HG03520 (cell line): ENCODE measurements around the gene DEPDC1.
"Not testable (repeated sequence)": the region's sequence is repeated elsewhere in the genome, so short reads cannot be mapped to it uniquely, and the experiment has no call there.

Source experiments
- ATAC-seq: cut with Tn5 transposase; IDR thresholded peaks from one replicate; pipeline ENCODE4 v1.9.1; 2021; ENCODE audit warnings: mild to moderate bottlenecking, moderate library complexity; ENCODE audit not compliant: unreplicated experiment

Gene DEPDC1

DNA sequence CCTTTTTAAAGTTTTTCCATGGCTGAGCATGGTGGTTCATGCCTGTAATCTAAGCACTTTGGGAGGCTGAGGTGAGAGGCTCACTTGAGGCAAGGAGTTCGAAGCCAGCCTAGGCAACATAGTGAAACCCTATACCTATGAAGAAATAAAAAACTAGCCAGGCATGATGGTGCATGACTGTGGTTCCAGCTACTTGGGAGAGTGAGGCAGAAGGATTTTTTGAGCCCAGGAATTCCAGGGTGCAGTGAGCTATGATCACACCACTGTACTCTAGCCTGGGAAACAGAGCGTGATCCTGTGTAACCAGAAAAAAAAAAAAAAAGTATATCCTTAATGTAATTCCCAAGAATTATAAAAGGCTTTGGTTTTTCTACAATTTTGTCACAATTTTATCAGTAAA, 17.4 kb downstream of the DEPDC1 start:
- no peak for ATAC-seq

DNA sequence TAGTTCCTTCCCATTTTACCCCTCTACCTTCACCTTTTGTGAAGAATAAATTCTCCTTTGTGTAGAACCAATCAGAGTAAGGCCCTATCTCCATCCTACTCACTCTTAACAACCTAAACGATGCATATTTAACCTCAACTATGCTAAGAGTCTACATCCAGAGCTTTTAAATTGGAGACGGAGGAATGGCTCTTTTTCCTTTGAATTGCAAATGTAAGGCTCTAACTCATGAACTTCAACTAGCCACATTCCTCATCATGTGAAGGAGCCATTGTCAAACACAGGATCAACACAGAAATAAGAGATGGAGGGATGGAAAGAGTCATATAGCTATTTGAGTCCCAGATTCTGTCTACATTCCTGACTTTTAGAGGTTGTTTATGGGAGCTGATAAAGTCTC, 18.2 kb downstream of the DEPDC1 start:
- no peak for ATAC-seq

DNA sequence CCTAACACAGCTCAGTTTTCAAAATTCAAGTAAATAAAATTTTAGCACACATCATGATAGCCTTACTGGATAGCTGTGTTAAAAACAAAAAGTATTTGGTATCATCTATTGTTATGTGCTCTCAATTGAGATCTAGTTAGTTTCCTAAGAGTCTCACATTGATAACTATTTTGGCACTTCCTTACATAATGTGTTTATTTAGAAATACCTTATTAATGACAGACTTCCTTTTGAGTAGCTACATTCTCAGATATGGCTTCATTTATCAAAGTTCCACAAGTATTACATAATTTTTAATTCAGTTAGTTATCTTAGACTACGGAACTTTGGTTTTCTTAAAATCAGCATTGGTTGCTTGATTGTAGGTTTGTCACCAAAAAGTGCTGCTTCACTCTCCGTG, 20.3 kb downstream of the DEPDC1 start:
- ATAC-seq, result not testable (repeated sequence)

DNA sequence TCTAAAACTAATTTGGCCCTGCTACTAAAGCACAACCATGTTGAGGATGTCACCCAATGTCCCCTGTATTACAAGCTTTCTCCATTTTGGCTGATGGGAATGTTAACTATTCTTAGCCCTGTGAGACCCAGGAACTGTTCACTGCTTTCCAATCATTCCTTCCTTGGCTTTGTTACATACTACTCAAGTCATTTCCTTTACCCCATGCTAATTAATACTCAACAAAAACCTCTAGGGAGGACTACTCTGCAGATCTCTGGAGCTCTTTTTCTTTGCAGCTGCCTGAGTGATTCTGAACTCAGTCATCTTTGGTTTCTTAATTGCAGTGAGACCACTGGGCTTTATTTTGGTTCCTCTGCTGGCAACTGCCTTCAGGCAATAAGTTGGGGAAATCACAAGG, 23.8 kb downstream of the DEPDC1 start:
- no peak for ATAC-seq

- ATAC-seq, result no peak
Observed at GRCh38 chr1:68470388-68470970, 26.4 kb downstream of the DEPDC1 start.

DNA sequence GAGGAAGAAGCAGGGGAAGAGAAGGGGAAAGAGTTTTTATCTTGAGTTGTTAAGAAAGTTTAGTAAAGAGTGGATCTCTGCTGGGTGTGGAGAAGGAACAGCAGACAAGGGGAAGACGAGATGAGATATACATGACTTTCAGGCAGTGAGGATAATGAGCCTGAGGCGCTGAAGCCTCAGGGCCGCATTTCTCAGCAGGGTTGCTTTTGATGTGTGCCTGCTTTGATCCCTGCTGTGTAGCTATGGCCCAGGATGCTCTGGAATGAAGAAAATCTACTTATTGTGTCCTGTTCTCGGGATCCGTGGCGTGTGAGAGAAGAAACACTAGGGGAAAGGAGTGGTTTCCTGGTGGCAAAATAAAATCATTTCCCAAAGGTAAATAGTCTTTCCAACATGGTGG, 32.0 kb downstream of the DEPDC1 start:
- no peak for ATAC-seq

GRCh38 chr1:68460935-68461334, 35.9 kb downstream of the DEPDC1 start:
- ATAC-seq, result no peak

- ATAC-seq, result no peak
Observed at GRCh38 chr1:68459796-68460195, 37.1 kb downstream of the DEPDC1 start.

DNA sequence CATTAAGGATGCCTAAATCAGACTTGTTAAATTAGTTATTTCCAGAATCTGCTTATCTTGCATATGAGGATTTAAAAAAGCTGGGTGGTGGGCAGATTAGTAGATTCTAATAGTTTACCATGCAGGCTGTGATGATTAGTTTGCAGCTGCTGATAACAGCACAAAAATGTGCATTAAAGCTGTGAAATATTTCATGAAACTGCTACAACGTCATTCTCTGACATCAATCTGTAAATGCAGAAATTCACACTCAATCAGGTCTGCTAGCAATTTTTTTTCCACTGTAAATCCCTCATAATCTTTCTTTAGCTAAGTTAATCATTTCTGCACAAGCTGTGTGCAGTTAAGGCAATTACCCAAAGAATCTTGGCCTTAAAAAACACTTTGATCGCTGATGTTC, 37.8 kb downstream of the DEPDC1 start:
- ATAC-seq, result no peak

DNA sequence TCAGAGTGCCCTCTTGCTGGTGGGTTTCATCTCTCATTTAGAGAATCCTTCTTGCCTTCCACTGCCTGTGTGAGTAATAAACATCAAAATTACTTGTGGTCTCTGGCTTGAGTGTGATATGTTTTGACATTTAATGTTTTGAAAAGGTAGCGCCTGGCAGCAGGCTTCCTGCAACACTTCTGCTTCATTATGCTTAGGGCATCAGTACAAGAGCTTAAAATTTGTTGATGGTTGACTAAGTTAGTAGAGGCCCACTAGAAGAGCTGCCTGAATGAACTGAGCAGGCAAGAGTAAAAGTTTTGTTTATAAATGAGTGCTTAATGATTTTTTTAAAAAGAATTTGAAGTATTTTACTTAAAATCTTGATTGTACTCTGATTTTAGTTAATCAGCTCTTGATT, 40.7 kb downstream of the DEPDC1 start:
- no peak for ATAC-seq

GRCh38 chr1:68454534-68454933, 42.3 kb downstream of the DEPDC1 start:
- ATAC-seq, result peak; percentile 78

GRCh38 chr1:68453060-68453670, 43.7 kb downstream of the DEPDC1 start:
- ATAC-seq, result no peak

DNA sequence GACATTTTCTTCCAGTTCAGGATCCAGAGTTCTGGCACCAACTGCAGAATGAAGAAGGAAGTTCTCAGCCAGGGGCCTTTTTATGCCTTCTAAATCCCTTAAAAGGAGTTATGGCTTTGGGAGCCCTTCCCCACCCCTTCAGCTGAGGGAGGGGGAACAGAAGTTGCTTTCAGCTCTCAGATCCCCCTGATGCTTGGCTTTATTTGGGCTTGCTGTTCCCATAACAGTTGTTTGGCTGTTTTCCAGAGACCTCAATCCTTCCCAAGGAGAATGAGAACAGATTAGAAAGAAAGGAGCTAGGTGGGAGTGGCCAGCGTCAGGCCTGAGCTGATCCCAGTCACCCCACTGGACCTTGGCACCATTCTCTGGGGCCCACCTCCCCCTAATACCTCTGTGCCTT, 47.0 kb downstream of the DEPDC1 start, which contains the start of gene RPE65:
Gene RPE65, minus strand, starts transcription at position 54 of the 400 bp plus-strand sequence. Its CDS starts 49 bp downstream, at position 5.
- no peak for ATAC-seq

DNA sequence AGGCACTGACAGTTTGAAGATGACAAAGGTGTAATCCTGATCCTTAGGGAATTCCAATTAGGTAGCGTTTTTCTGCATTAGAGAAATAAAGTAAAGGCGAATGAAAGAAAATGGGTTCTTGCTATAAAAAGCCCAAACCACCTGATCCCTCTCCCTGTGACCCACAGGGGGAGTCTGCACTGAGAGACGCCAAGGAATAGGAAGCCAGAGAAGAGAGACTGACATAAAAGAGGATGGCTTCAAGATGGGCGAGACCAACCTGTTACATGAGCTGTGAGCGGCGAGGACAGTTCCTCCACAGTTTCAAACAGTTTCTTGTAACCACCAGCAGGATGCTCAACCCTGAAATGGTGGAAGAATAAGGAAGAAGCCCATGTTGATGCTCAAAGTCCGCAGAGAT, 48.5 kb downstream of the DEPDC1 start:
- ATAC-seq, result no peak

DNA sequence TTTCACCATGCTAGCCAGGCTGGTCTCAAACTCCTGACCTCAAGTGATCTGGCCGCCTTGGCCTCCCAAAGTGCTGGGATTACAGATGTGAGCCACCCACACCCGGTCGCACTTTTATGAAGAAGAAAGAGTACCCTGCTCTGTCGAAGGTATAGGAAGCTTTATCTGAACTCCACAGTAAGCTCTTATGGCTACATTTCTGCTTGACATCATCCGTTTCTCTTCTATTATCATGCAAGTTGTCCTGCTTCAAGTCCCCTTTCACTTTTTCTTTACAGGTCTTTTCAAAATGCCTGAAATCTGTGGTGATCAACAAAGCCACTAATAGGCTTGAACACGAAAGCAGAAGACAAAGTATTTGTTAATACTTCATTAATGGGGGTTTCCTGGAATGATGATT, 51.2 kb downstream of the DEPDC1 start:
- ATAC-seq, result no peak

DNA sequence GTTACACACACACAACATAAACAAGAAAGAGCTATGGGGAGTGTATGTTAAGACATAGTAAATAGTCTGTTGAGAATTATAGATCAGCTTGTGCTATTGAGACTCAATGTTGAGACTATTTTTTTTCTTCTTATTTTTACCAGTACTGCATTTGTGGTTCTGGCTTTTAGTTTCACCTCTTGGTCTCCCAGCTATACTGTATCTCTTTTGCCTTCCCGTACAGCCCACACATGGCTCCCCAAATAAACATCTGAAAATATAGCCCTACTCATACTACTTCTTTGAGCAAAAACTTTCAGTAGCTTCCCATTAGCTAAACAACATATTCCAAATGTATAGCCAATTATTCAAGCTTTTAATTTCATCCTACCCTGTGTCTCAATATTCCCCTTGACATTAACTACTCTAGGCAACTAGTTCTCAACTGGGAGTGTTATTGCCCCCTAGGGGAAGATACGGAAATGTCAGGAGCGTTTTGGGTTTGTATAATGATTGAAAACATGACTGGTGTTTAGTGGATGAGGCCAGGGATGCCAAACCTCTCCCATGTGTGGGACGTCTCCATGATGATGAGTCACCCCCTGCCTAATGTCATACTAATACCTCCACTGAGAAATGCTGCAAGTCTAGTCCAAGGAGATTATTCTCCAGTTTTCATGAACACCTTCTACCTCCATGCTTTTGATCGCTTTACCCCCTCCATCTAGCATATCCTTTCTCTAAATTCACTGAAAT, 53.9 kb downstream of the DEPDC1 start:
- peak; percentile 87 for ATAC-seq

DNA sequence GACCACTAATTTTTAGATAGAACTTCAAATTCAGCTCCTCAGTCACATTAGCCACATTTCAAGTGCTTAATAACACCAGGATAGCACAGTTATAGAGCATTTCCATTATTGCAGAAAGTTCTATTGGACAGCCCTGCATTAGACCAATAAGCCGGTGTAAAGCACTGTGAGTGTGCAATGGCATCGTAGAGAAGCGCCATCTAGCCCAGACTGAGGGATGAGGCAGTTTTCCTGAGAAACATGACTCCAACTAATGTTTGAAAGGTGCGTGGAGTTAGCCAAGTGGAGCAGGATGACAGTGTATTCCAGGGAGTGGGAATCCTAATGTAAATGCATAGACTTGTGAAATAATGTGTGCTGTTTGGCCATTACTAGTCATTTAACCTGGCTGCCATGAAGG, 54.9 kb downstream of the DEPDC1 start:
- ATAC-seq, result no peak

GRCh38 chr1:68438310-68438709, 58.6 kb downstream of the DEPDC1 start:
- no peak for ATAC-seq

DNA sequence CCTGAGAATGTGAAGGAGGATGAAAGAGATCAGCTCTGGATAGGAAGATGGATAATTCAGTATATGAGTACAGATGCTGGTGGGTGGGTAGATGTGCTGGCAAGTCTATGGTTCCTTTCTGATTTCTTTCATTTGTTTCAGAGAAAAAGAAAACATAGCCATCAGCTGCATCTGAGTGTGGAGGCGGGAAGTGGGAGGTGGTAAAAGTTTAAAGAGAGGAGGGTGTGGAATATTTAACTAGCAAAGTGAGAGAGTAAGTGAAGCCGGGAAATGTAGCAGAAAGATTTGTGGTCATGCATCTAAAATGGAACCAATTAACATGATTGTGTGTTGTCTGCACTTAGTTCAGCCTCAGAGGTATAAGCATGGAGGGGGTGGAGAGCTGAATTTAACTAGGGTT, 63.5 kb downstream of the DEPDC1 start:
- ATAC-seq, result no peak

DNA sequence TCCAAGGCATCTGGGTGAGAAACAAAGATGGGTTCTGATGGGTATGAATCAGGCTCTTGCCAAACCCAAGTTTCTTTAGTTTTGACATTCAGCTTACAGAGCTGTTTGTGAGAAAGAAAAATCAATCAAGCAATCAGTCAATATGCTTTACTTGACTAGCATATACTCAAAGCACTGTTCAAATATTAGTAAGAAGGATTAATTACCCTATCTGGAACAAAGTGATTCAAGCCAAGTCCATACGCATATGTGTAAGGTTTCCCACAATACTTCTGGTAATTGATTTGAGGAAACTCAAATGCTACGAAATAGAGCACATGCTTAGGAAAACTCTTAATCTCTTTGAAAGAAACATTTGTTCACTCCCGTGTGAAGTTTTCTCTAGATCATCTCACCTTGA, 65.8 kb downstream of the DEPDC1 start:
- no peak for ATAC-seq

DNA sequence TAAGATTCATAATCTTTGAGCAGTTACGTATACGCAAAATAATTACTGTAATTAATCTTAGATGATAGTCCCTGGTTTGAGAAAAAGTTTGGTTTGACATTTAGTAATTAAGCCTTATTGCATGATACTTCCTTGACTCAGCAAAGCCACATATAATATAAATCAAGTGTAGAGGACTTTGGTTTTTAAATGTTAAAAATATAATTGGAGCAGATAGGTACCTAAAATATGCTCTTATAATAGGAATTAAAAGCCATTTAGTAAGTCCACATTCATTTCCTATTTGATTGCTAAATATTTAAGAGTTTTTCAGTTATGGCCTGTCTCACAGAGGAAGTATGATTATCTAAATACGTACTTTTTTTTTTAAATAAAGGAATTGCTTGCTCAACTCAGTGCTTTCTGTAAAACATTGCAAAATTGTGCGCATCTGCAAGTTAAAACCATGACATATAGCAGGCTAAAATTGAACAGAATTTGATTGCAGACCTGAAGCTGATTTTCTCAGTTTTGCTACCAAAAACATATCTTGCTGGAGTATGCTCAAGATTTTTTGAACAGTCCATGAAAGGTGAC, 67.6 kb downstream of the DEPDC1 start:
- ATAC-seq, result no peak

DNA sequence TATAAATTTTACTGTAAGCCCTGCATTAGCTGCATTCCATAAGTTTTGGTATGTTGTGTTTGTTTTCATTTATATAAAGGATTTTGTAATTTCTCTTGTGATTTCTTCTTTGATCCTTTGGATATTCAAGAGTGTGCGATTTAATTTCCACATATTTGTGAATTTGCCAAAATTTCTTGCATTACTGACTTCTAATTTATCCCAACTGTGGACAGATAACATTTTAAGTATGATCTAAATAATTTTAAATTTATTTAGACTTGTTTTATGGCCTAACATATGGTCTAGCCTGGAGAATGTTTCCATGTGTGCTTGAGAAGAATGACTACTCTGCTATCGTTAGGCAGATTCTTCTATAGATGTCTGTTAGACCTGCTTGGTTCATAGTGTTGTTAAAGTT, 70.3 kb downstream of the DEPDC1 start:
- ATAC-seq, result no peak
